ENCODE measurements around the gene MRPL20. TPM values are rescaled to one million over a fixed set of nuclear protein-coding genes. Genes with fewer than 3 reads are reported as not detected.
"Not testable (repeated sequence)": the region's sequence is repeated elsewhere in the genome, so short reads cannot be mapped to it uniquely, and the experiment has no call there.

The MRPL20 gene
- polyA plus RNA-seq, 2 donors: 59.1 to 148 TPM

DNA sequence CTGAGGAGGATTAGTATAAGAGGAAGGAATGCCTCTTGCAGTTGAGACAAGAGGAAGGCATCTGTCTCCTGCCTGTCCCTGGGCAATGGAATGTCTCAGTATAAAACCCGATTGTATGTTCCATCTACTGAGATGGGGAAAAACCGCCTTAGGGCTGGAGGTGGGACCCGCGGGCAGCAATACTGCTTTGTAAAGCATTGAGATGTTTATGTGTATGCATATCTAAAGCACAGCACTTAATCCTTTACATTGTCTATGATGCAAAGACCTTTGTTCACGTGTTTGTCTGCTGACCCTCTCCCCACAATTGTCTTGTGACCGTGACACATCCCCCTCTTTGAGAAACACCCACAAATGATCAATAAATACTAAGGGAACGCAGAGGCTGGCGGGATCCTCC lies 3.1 kb upstream of the MRPL20 start:
- not testable (repeated sequence) for H3K4me3 ChIP-seq (ENCODE audit: low read depth in 1 of 2, low read length in 2 of 2); H3K36me3 ChIP-seq (ENCODE audit: control insufficient read depth in 2 of 2, insufficient read depth in 2 of 2, low read length in 1 of 2); H3K9me3 ChIP-seq (ENCODE audit: control insufficient read depth in 2 of 2, insufficient read depth in 1 of 2, low read depth in 1 of 2, low read length in 1 of 2); H3K4me1 ChIP-seq (ENCODE audit: control insufficient read depth in 2 of 2, insufficient read depth in 2 of 2, low read length in 1 of 2); H3K27me3 ChIP-seq (ENCODE audit: control insufficient read depth in 1 of 2, insufficient read depth in 2 of 2, low read length in 2 of 2); H3K27ac ChIP-seq (ENCODE audit: low read depth in 2 of 2, low read length in 1 of 2)
- WGBS, 2 donors: 63 to 72% methylated on average over 8 of the region's 8 CpGs

DNA sequence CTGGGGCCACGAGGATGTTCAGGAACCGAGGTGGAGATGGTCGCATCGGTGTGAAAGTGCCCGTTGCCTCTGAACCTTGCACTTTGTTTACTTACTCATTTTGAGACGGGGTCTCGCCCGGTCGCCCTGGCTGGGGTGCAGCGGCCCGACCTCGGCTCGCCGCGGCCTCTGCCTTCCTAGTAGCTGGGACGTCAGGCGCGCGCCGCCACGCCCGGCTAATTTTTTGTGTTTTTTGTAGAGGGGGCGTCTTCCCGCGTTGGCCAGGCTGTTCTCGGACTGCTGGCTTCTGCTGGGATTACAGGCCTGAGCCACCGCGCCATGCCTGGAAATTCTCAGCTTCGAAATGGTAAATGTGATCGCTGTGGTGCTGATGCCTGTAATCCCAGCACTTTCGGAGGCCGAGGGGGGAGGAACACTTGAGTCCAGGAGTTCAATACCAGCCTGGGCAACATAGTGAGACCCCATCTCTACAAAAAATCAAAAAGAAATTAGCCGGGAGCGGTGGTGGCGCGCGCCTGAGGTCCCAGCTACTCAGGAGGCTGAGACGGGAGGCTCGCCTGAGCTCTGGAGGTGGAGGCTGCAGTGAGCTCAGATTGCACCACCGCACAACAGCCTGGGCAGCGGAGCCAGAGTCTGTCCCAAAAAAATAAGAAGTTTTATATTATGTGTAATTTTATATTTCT lies 684 bp upstream of the MRPL20 start:
- peaks cover 3 to 13% of the 10 kb centered on the region in 2 donors for H3K36me3 ChIP-seq (ENCODE audit: control insufficient read depth in 2 of 2, insufficient read depth in 2 of 2, low read length in 1 of 2)
- peaks cover 6 to 9% of the 10 kb centered on the region in 2 donors for H3K4me1 ChIP-seq (ENCODE audit: control insufficient read depth in 2 of 2, insufficient read depth in 2 of 2, low read length in 1 of 2)
- H3K27ac ChIP-seq (ENCODE audit: low read depth in 2 of 2, low read length in 1 of 2): peak overlapping the region; percentile 90 to 92
- H3K27me3 ChIP-seq (ENCODE audit: control insufficient read depth in 1 of 2, insufficient read depth in 2 of 2, low read length in 2 of 2): no peaks in the 10 kb centered on the region
- WGBS, 2 donors: 10% methylated on average over 41 of the region's 41 CpGs
- H3K9me3 ChIP-seq (ENCODE audit: control insufficient read depth in 2 of 2, insufficient read depth in 1 of 2, low read depth in 1 of 2, low read length in 1 of 2): no peaks in the 10 kb centered on the region
- H3K4me3 ChIP-seq (ENCODE audit: low read depth in 1 of 2, low read length in 2 of 2): peak overlapping the region; percentile 95 to 96

DNA sequence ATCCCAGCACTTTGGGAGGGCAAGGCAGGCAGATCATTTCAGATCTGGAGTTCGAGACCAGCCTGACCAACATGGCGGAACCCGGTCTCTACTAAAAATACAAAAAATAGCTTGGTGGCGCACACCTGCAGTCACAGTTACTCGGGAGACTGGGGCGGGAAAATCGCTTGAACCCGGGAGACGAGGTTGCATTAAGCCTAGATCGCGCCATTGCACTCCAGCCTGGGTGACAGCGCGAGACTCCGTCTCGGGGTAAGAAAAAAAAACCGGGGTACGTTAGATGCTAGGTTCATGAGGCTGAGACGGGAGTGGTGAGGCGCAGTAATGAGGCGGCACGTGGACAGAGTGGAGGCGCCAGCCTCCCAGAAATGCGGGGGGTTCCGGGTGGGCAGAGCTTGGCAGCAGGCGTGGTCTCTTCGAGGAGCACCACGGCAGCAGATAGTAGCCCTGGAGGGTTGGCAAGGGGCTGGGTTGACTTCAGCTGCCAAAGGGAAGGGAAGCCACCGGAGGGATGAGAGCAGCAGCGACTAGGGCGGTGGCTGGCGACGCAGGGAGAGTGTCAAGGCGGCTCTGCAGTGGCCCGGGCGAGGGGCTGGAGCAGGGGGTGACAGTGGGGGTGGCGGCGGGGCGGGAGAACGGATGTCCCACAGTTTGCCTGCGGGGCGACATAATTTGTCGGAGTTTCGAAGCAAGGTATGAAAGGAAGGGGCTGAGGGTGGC lies 832 bp downstream of the MRPL20 start:
- Histone ChIP-seq H3K27ac (ENCODE audit: low read depth in 2 of 2, low read length in 1 of 2) (peak overlapping the region; percentile 0 to 81), H3K9me3 (ENCODE audit: control insufficient read depth in 2 of 2, insufficient read depth in 1 of 2, low read depth in 1 of 2, low read length in 1 of 2) (no peaks in the 10 kb centered on the region), H3K4me1 (ENCODE audit: control insufficient read depth in 2 of 2, insufficient read depth in 2 of 2, low read length in 1 of 2) (peaks cover 6 to 12% of the 10 kb centered on the region in 2 donors), H3K36me3 (ENCODE audit: control insufficient read depth in 2 of 2, insufficient read depth in 2 of 2, low read length in 1 of 2) (peaks cover 6 to 20% of the 10 kb centered on the region in 2 donors), H3K4me3 (ENCODE audit: low read depth in 1 of 2, low read length in 2 of 2) (peak overlapping the region; percentile 95 to 96), H3K27me3 (ENCODE audit: control insufficient read depth in 1 of 2, insufficient read depth in 2 of 2, low read length in 2 of 2) (no peaks in the 10 kb centered on the region)
- 36 to 39% methylated on average over 43 of the region's 43 CpGs for WGBS, 2 donors

DNA sequence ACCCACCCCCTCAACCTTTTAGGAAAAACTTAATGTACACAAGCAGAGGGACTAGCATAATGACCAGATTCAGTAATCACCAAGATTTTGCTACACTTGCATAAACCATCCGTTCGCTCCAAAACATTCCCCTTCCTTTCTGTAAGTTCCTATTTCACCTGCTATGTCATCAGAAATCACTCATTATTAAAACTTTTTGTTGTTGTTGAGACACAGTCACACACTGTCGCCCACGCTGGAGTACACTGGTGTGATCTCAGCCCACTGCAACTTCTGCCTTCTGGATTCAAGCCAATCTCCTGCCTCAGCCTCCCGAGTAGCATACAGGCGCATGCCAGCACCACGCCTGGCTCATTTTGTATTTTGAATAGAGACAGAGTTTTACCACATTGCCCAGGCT lies 3.4 kb downstream of the MRPL20 start:
- H3K9me3 ChIP-seq (ENCODE audit: control insufficient read depth in 2 of 2, insufficient read depth in 1 of 2, low read depth in 1 of 2, low read length in 1 of 2): no peaks in the 10 kb centered on the region
- no peaks in the 10 kb centered on the region for H3K27me3 ChIP-seq (ENCODE audit: control insufficient read depth in 1 of 2, insufficient read depth in 2 of 2, low read length in 2 of 2)
- peaks cover 11 to 30% of the 10 kb centered on the region in 2 donors for H3K36me3 ChIP-seq (ENCODE audit: control insufficient read depth in 2 of 2, insufficient read depth in 2 of 2, low read length in 1 of 2)
- peaks cover 6 to 25% of the 10 kb centered on the region in 2 donors for H3K4me1 ChIP-seq (ENCODE audit: control insufficient read depth in 2 of 2, insufficient read depth in 2 of 2, low read length in 1 of 2)
- H3K27ac ChIP-seq (ENCODE audit: low read depth in 2 of 2, low read length in 1 of 2): no peak overlapping the region
- WGBS, 2 donors: 81% methylated on average over 7 of the region's 7 CpGs
- no peak overlapping the region for H3K4me3 ChIP-seq (ENCODE audit: low read depth in 1 of 2, low read length in 2 of 2)

DNA sequence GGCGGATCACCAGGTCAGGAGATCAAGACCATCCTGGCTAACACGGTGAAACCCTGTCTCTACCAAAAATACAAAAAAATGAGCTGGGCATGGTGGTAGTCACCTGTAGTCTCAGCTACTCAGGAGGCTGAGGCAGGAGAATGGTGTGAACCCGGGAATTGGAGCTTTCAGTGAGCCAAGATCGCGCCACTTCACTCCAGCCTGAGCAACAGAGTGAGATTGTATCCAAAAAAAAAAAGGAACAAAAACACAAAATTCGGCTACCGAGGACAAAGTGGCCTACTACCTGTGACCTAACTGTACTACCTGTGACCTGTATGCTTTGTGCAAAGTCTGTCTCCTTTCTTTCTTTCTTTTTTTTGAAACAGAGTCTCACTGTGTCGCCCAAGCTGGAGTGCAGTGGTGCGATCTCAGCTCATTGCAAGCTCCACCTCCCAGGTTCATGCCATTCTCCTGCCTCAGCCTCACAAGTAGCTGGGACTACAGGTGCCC lies 4.1 kb downstream of the MRPL20 start:
- H3K36me3 ChIP-seq (ENCODE audit: control insufficient read depth in 2 of 2, insufficient read depth in 2 of 2, low read length in 1 of 2): peaks cover 11 to 30% of the 10 kb centered on the region in 2 donors
- H3K27me3 ChIP-seq (ENCODE audit: control insufficient read depth in 1 of 2, insufficient read depth in 2 of 2, low read length in 2 of 2); H3K9me3 ChIP-seq (ENCODE audit: control insufficient read depth in 2 of 2, insufficient read depth in 1 of 2, low read depth in 1 of 2, low read length in 1 of 2); H3K27ac ChIP-seq (ENCODE audit: low read depth in 2 of 2, low read length in 1 of 2); H3K4me3 ChIP-seq (ENCODE audit: low read depth in 1 of 2, low read length in 2 of 2): not testable (repeated sequence)
- WGBS, 2 donors: 83 to 86% methylated on average over 9 of the region's 9 CpGs
- H3K4me1 ChIP-seq (ENCODE audit: control insufficient read depth in 2 of 2, insufficient read depth in 2 of 2, low read length in 1 of 2): peaks cover 4 to 26% of the 10 kb centered on the region in 2 donors

DNA sequence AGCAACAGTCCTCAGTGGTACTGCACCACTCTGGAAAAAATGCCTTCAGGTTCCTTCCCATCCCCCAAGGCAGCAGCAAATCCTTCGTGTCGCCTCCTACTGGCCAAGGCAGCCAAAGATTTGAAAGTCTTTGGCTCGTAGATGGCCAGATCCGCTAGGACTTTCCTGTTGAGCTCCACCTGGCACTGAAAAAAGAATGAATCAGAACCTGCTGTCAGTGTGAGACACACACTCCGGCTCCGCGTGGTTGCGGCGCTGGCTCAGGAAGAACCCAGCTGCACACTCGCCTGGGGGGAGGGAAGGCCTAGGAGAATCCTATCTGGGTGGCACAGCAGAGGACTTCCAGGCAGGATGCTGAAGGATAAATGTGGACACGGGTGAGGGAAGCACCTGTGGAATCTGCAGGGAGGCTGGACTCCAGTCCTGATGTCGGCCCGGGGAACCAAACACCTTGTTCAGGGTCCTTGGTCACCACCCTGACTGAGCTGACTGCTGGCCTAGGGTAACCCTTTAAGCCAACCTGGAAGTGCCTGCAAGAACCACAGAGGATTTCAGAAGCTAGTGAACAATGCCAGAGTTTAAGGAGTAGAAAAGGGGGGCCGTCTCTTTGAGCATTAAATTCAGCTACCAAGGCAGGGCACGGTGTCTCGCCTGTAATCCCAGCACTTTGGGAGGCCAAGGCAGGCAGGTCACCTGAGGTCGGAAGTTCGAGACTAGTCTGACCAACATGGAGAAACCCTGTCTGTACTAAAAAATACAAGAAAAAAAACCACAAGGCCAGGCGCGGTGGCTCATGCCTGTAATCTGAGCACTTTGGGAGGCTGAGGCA lies 4.8 kb downstream of the MRPL20 start:
- H3K27ac ChIP-seq (ENCODE audit: low read depth in 2 of 2, low read length in 1 of 2): peak overlapping the region; percentile 14 to 34
- H3K27me3 ChIP-seq (ENCODE audit: control insufficient read depth in 1 of 2, insufficient read depth in 2 of 2, low read length in 2 of 2): no peaks in the 10 kb centered on the region
- no peaks in the 10 kb centered on the region for H3K9me3 ChIP-seq (ENCODE audit: control insufficient read depth in 2 of 2, insufficient read depth in 1 of 2, low read depth in 1 of 2, low read length in 1 of 2)
- H3K4me1 ChIP-seq (ENCODE audit: control insufficient read depth in 2 of 2, insufficient read depth in 2 of 2, low read length in 1 of 2): peaks cover 3 to 26% of the 10 kb centered on the region in 2 donors
- 58 to 67% methylated on average over 20 of the region's 20 CpGs for whole genome bisulfite sequencing, 2 donors
- no peak overlapping the region for H3K4me3 ChIP-seq (ENCODE audit: low read depth in 1 of 2, low read length in 2 of 2)
- H3K36me3 ChIP-seq (ENCODE audit: control insufficient read depth in 2 of 2, insufficient read depth in 2 of 2, low read length in 1 of 2): peaks cover 11 to 33% of the 10 kb centered on the region in 2 donors

DNA sequence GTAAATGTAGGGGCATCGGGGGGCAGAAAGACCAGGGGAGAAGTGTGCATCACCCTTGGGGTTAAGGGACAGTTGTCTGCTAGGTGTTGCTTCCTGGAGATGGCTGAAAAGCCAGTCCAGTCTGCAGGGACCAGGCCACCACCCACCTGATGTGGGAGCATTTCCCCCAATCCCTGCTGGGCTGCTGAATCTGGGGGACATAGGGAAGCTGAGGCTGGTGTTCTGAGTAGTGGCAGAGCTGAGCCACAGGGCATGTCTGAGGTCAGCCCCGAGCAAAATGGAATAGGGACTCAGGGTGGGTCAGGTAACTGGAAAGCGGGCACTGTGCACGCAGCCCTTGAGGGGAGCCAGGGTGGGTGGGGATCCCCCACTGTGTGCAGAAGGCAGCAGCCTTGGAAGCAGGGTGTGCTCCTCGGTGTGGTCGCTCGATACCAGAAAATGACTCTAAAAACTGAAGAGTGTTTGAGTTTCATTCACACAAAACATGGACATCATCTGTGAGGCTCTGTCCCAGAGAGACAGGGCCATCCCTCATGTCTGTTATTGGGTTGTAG lies 5.6 kb downstream of the MRPL20 start:
- H3K4me3 ChIP-seq (ENCODE audit: low read depth in 1 of 2, low read length in 2 of 2): no peak overlapping the region
- no peaks in the 10 kb centered on the region for H3K9me3 ChIP-seq (ENCODE audit: control insufficient read depth in 2 of 2, insufficient read depth in 1 of 2, low read depth in 1 of 2, low read length in 1 of 2)
- H3K27ac ChIP-seq (ENCODE audit: low read depth in 2 of 2, low read length in 1 of 2): no peak overlapping the region
- peaks cover 11 to 38% of the 10 kb centered on the region in 2 donors for H3K36me3 ChIP-seq (ENCODE audit: control insufficient read depth in 2 of 2, insufficient read depth in 2 of 2, low read length in 1 of 2)
- no peaks in the 10 kb centered on the region for H3K27me3 ChIP-seq (ENCODE audit: control insufficient read depth in 1 of 2, insufficient read depth in 2 of 2, low read length in 2 of 2)
- 74 to 80% methylated on average over 7 of the region's 7 CpGs for whole genome bisulfite sequencing, 2 donors
- peaks cover 3 to 26% of the 10 kb centered on the region in 2 donors for H3K4me1 ChIP-seq (ENCODE audit: control insufficient read depth in 2 of 2, insufficient read depth in 2 of 2, low read length in 1 of 2)

DNA sequence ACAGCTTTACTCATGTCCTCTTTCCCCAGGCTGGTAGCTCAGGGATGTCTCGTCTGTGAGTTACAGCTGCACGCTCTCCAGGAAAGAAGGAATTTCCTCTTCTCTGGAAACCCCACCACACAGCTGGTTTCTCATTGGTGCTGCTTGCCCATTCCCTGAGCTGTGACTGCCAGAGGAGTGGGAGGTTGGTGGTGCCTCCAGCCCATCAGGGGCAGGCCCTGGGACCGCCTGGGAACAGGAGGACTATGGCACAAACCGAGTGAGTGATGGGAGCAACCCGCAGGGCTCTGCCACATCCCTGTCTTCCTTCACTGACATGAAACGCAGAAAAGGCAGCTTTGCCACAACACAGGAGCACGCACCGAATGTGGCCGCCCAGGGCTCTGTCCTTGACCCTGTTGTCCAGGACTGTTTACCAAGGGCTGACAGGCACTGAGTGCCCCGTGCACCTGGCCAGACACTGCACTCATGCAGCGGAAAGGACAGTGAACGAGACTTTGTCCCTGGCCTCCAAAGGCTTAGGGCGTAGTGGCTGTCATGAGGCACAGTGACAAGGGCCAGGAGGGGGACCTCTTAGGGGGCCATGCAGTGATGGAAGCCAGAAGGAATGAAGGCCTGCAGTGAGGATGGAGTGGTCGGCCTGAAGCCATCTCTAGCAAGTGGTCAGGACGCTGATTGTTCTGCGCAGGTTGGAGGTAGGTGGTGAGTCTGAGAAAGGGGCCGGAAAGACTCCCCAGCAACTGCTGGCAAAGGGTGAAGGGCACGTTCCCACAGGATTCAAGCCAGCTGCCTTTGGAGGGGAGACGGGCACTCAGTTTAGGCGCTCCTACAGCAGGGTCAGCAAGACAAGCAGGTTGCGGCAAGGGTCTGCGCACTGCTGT lies 6.3 kb downstream of the MRPL20 start:
- peak overlapping the region in 1 of 2 donors; percentile 95 for H3K4me3 ChIP-seq (ENCODE audit: low read depth in 1 of 2, low read length in 2 of 2)
- no peak overlapping the region for H3K27ac ChIP-seq (ENCODE audit: low read depth in 2 of 2, low read length in 1 of 2)
- H3K36me3 ChIP-seq (ENCODE audit: control insufficient read depth in 2 of 2, insufficient read depth in 2 of 2, low read length in 1 of 2): peaks cover 11 to 38% of the 10 kb centered on the region in 2 donors
- no peaks in the 10 kb centered on the region for H3K27me3 ChIP-seq (ENCODE audit: control insufficient read depth in 1 of 2, insufficient read depth in 2 of 2, low read length in 2 of 2)
- H3K4me1 ChIP-seq (ENCODE audit: control insufficient read depth in 2 of 2, insufficient read depth in 2 of 2, low read length in 1 of 2): peaks cover 0 to 21% of the 10 kb centered on the region in 2 donors
- WGBS, 2 donors: 79 to 82% methylated on average over 22 of the region's 22 CpGs
- H3K9me3 ChIP-seq (ENCODE audit: control insufficient read depth in 2 of 2, insufficient read depth in 1 of 2, low read depth in 1 of 2, low read length in 1 of 2): no peaks in the 10 kb centered on the region
